Immature natural killer cell (primary cell): ENCODE results near the gene GRK5. TPM values are rescaled to one million over a fixed set of nuclear protein-coding genes. Genes with fewer than 3 reads are reported as not detected.
"Not testable (repeated sequence)": the region's sequence is repeated elsewhere in the genome, so short reads cannot be mapped to it uniquely, and the experiment has no call there.

Experiments
- DNase-seq, 3 donors: peaks; one replicate each; pipeline ENCODE4 v3.0.0; 2022; ENCODE audit warnings: mixed read lengths in 1 of 3
- H3K27ac Mint-ChIP-seq, 6 donors: one replicate each; pipeline ENCODE4 v1.8.0; 2020; ENCODE audit warnings: mixed read lengths in 6 of 6, mild to moderate bottlenecking in 5 of 6, inconsistent platforms in 4 of 6, moderate library complexity in 3 of 6
- H3K27me3 Mint-ChIP-seq, 3 donors: one replicate each; pipeline ENCODE4 v1.8.0; 2020 to 2021; ENCODE audit warnings: low read depth in 3 of 3, mild to moderate bottlenecking in 3 of 3, mixed read lengths in 3 of 3, moderate library complexity in 3 of 3, inconsistent platforms in 1 of 3
- H3K36me3 Mint-ChIP-seq, 3 donors: one replicate each; pipeline ENCODE4 v1.8.0; 2020; ENCODE audit warnings: mixed read lengths in 3 of 3, inconsistent platforms in 2 of 3, mild to moderate bottlenecking in 2 of 3
- H3K4me1 Mint-ChIP-seq, 2 donors: one replicate each; pipeline ENCODE4 v1.8.0; 2020; ENCODE audit warnings: inconsistent platforms in 2 of 2, mild to moderate bottlenecking in 2 of 2, mixed read lengths in 2 of 2, moderate library complexity in 1 of 2
- H3K4me3 Mint-ChIP-seq, 5 donors: one replicate each; pipeline ENCODE4 v1.8.0; 2020; ENCODE audit warnings: mild to moderate bottlenecking in 5 of 5, mixed read lengths in 5 of 5, inconsistent platforms in 3 of 5, moderate library complexity in 3 of 5
- H3K9me3 Mint-ChIP-seq, 6 donors: one replicate each; pipeline ENCODE4 v1.8.0; 2020; ENCODE audit warnings: mild to moderate bottlenecking in 6 of 6, mixed read lengths in 6 of 6, inconsistent platforms in 4 of 6, moderate library complexity in 3 of 6
- polyA plus RNA-seq, 3 donors: library from polyadenylated mRNA; unstranded; fragments of 300-500 nt; fragmentation: Illumina TruSeq; gene quantifications; one replicate each; pipeline ENCODE4 v1.2.3, GENCODE V29; 2021

GRK5 gene
- polyA plus RNA-seq, 3 donors from 2014 or later = 2.1 to 12.4 (median 3.3) TPM

GRCh38 chr10:119237722-119238436 is 30.5 kb downstream of the GRK5 start:
- Mint-ChIP-seq H3K27ac (peak overlapping the region; percentile 16 to 90 (median 72)), H3K4me1 (peaks cover 53 to 54% of the 10 kb centered on the region in 2 donors), H3K36me3 (no peaks in the 10 kb centered on the region), H3K4me3 (peak overlapping the region in 4 of 5 donors; percentile 17 to 62 (median 31)), H3K27me3 (peaks cover 0 to 8% (median 0%) of the 10 kb centered on the region in 3 donors), H3K9me3 (no peaks in the 10 kb centered on the region)
- DNase-seq = peak in 2 of 3 donors; percentile 12

GRCh38 chr10:119238577-119238976 is 31.2 kb downstream of the GRK5 start:
- H3K36me3 Mint-ChIP-seq = no peaks in the 10 kb centered on the region
- H3K27me3 Mint-ChIP-seq = peaks cover 0 to 8% (median 0%) of the 10 kb centered on the region in 3 donors
- no peak for DNase-seq
- peak overlapping the region in 5 of 6 donors; percentile 3 to 81 (median 72) for H3K27ac Mint-ChIP-seq
- no peak overlapping the region for H3K4me3 Mint-ChIP-seq
- H3K9me3 Mint-ChIP-seq = no peaks in the 10 kb centered on the region
- H3K4me1 Mint-ChIP-seq = peaks cover 51% of the 10 kb centered on the region in 2 donors

GRCh38 chr10:119239015-119239414 is 31.6 kb downstream of the GRK5 start:
- H3K27me3 Mint-ChIP-seq = not testable (repeated sequence)

GRCh38 chr10:119239630-119240029 is 32.3 kb downstream of the GRK5 start:
- not testable (repeated sequence) for DNase-seq, H3K27ac Mint-ChIP-seq, H3K4me3 Mint-ChIP-seq, H3K27me3 Mint-ChIP-seq, H3K9me3 Mint-ChIP-seq, H3K36me3 Mint-ChIP-seq
- H3K4me1 Mint-ChIP-seq = peaks cover 53% of the 10 kb centered on the region in 2 donors

More at GRCh38 chr10:119239015-119239414, 31.6 kb downstream of the GRK5 start:
- H3K9me3 Mint-ChIP-seq, H3K4me3 Mint-ChIP-seq, DNase-seq, H3K36me3 Mint-ChIP-seq: not testable (repeated sequence)
- H3K27ac Mint-ChIP-seq = peak overlapping the region in 1 of 6 donors; percentile 62
- H3K4me1 Mint-ChIP-seq = peaks cover 49 to 51% of the 10 kb centered on the region in 2 donors

GRCh38 chr10:119241066-119241465 is 33.7 kb downstream of the GRK5 start:
- H3K4me3 Mint-ChIP-seq = no peak overlapping the region
- H3K9me3 Mint-ChIP-seq = no peaks in the 10 kb centered on the region
- peaks cover 0 to 8% (median 0%) of the 10 kb centered on the region in 3 donors for H3K27me3 Mint-ChIP-seq
- H3K4me1 Mint-ChIP-seq = peaks cover 50 to 51% of the 10 kb centered on the region in 2 donors
- peaks cover 0 to 3% (median 0%) of the 10 kb centered on the region in 3 donors for H3K36me3 Mint-ChIP-seq
- no peak overlapping the region for H3K27ac Mint-ChIP-seq
- DNase-seq = no peak

GRCh38 chr10:119242186-119242585 is 34.8 kb downstream of the GRK5 start:
- Mint-ChIP-seq H3K27ac (peak overlapping the region in 4 of 6 donors; percentile 10 to 60 (median 17)), H3K9me3 (no peaks in the 10 kb centered on the region), H3K4me3 (no peak overlapping the region), H3K27me3 (peaks cover 0 to 8% (median 0%) of the 10 kb centered on the region in 3 donors), H3K36me3 (peaks cover 0 to 3% (median 0%) of the 10 kb centered on the region in 3 donors), H3K4me1 (peaks cover 50 to 51% of the 10 kb centered on the region in 2 donors)
- no peak for DNase-seq

- peaks cover 0 to 8% (median 0%) of the 10 kb centered on the region in 3 donors for H3K27me3 Mint-ChIP-seq
- DNase-seq = no peak
- peak overlapping the region in 3 of 6 donors; percentile 20 to 65 (median 31) for H3K27ac Mint-ChIP-seq
- peak overlapping the region in 1 of 5 donors; percentile 3 for H3K4me3 Mint-ChIP-seq
- H3K36me3 Mint-ChIP-seq = peaks cover 0 to 3% (median 0%) of the 10 kb centered on the region in 3 donors
- no peaks in the 10 kb centered on the region for H3K9me3 Mint-ChIP-seq
- peaks cover 37 to 41% of the 10 kb centered on the region in 2 donors for H3K4me1 Mint-ChIP-seq
Measured at GRCh38 chr10:119243488-119243887, 36.1 kb downstream of the GRK5 start.

- Mint-ChIP-seq H3K27ac (peak overlapping the region in 2 of 6 donors; percentile 31 to 65), H3K36me3 (peaks cover 0 to 3% (median 0%) of the 10 kb centered on the region in 3 donors)
- DNase-seq = no peak
Measured at GRCh38 chr10:119243967-119244366, 36.6 kb downstream of the GRK5 start.

GRCh38 chr10:119245272-119245671 is 37.9 kb downstream of the GRK5 start:
- Mint-ChIP-seq H3K27me3 (peaks cover 0 to 8% (median 0%) of the 10 kb centered on the region in 3 donors), H3K4me1 (peaks cover 34 to 37% of the 10 kb centered on the region in 2 donors), H3K27ac (peak overlapping the region in 1 of 6 donors; percentile 50), H3K9me3 (no peaks in the 10 kb centered on the region), H3K4me3 (no peak overlapping the region), H3K36me3 (peaks cover 0 to 3% (median 0%) of the 10 kb centered on the region in 3 donors)
- DNase-seq = no peak

More at GRCh38 chr10:119243967-119244366, 36.6 kb downstream of the GRK5 start:
- no peaks in the 10 kb centered on the region for H3K9me3 Mint-ChIP-seq
- peaks cover 34 to 39% of the 10 kb centered on the region in 2 donors for H3K4me1 Mint-ChIP-seq
- H3K27me3 Mint-ChIP-seq = peaks cover 0 to 8% (median 0%) of the 10 kb centered on the region in 3 donors
- no peak overlapping the region for H3K4me3 Mint-ChIP-seq

- H3K9me3 Mint-ChIP-seq = no peaks in the 10 kb centered on the region
Measured at GRCh38 chr10:119246862-119247549, 39.6 kb downstream of the GRK5 start.

GRCh38 chr10:119247550-119247894 is 40.2 kb downstream of the GRK5 start:
- Mint-ChIP-seq H3K27me3 (no peaks in the 10 kb centered on the region), H3K9me3 (no peaks in the 10 kb centered on the region), H3K36me3 (peaks cover 0 to 3% (median 3%) of the 10 kb centered on the region in 3 donors), H3K4me1 (peaks cover 24 to 33% of the 10 kb centered on the region in 2 donors), H3K27ac (peak overlapping the region in 3 of 6 donors; percentile 1 to 53 (median 28)), H3K4me3 (no peak overlapping the region)
- DNase-seq = no peak

More at GRCh38 chr10:119246862-119247549, 39.6 kb downstream of the GRK5 start:
- no peak overlapping the region for H3K4me3 Mint-ChIP-seq
- no peak for DNase-seq
- peaks cover 0 to 3% (median 3%) of the 10 kb centered on the region in 3 donors for H3K36me3 Mint-ChIP-seq
- peaks cover 29 to 38% of the 10 kb centered on the region in 2 donors for H3K4me1 Mint-ChIP-seq
- no peak overlapping the region for H3K27ac Mint-ChIP-seq
- peaks cover 0 to 1% (median 0%) of the 10 kb centered on the region in 3 donors for H3K27me3 Mint-ChIP-seq

GRCh38 chr10:119248184-119248583 is 40.8 kb downstream of the GRK5 start:
- Mint-ChIP-seq H3K9me3 (no peaks in the 10 kb centered on the region), H3K4me1 (peaks cover 21 to 33% of the 10 kb centered on the region in 2 donors), H3K36me3 (peaks cover 0 to 3% (median 3%) of the 10 kb centered on the region in 3 donors), H3K27me3 (no peaks in the 10 kb centered on the region), H3K4me3 (no peak overlapping the region), H3K27ac (no peak overlapping the region)
- DNase-seq = no peak

- no peak overlapping the region for H3K4me3 Mint-ChIP-seq
- peaks cover 0 to 3% (median 3%) of the 10 kb centered on the region in 3 donors for H3K36me3 Mint-ChIP-seq
- H3K9me3 Mint-ChIP-seq = no peaks in the 10 kb centered on the region
- peaks cover 20 to 33% of the 10 kb centered on the region in 2 donors for H3K4me1 Mint-ChIP-seq
- DNase-seq = no peak
- no peak overlapping the region for H3K27ac Mint-ChIP-seq
- no peaks in the 10 kb centered on the region for H3K27me3 Mint-ChIP-seq
Measured at GRCh38 chr10:119248681-119249080, 41.3 kb downstream of the GRK5 start.
